H9 (cell line): Measurements from ENCODE around the gene CFAP97D2. TPM values are rescaled to one million over a fixed set of nuclear protein-coding genes. Genes with fewer than 3 reads are reported as not detected.

Source experiments
- DNase-seq: peaks from one replicate; pipeline ENCODE4 v3.0.0-alpha.2; 2017
- H2AFZ ChIP-seq: one replicate; pipeline ENCODE4 v1.6.1; 2013; ENCODE audit warnings: mild to moderate bottlenecking, low read length, control low read depth, moderate library complexity
- H2AK5ac ChIP-seq: 2 replicates; pipeline ENCODE4 v1.6.1; 2013; ENCODE audit warnings: low read length, control low read depth, mixed read lengths; ENCODE audit not compliant: insufficient read length
- H2BK120ac ChIP-seq: one replicate; pipeline ENCODE4 v1.6.1; 2013; ENCODE audit warnings: low read depth, mild to moderate bottlenecking, low read length, control low read depth, inconsistent platforms; ENCODE audit not compliant: poor library complexity, severe bottlenecking
- H2BK12ac ChIP-seq: 2 replicates; pipeline ENCODE4 v1.6.1; 2013; ENCODE audit warnings: low read length, control low read depth, mixed read lengths, low read depth; ENCODE audit not compliant: insufficient read length
- H2BK15ac ChIP-seq: 2 replicates; pipeline ENCODE4 v1.6.1; 2013; ENCODE audit warnings: low read depth, low read length, control low read depth
- H2BK20ac ChIP-seq: one replicate; pipeline ENCODE4 v1.6.1; 2013; ENCODE audit warnings: low read depth, mild to moderate bottlenecking, low read length, control low read depth, inconsistent platforms; ENCODE audit not compliant: poor library complexity, severe bottlenecking
- H2BK5ac ChIP-seq: 2 replicates; pipeline ENCODE4 v1.6.1; 2013; ENCODE audit warnings: low read length, control low read depth, mixed read lengths; ENCODE audit not compliant: insufficient read length
- H3K14ac ChIP-seq: 2 replicates; pipeline ENCODE4 v1.6.1; 2013; ENCODE audit warnings: low read length, control low read depth; ENCODE audit not compliant: insufficient read depth
- H3K18ac ChIP-seq: 2 replicates; pipeline ENCODE4 v1.6.1; 2013; ENCODE audit warnings: low read depth, mild to moderate bottlenecking, mixed read lengths, low read length, control low read depth; ENCODE audit not compliant: insufficient read length
- H3K23ac ChIP-seq: 2 replicates; pipeline ENCODE4 v1.6.1; 2013; ENCODE audit warnings: low read length, control low read depth, mixed read lengths, low read depth; ENCODE audit not compliant: insufficient read length
- H3K23me2 ChIP-seq: 2 replicates; pipeline ENCODE4 v1.6.1; 2013; ENCODE audit warnings: low read depth, mild to moderate bottlenecking, mixed read lengths, low read length, control low read depth; ENCODE audit not compliant: insufficient read length, poor library complexity, severe bottlenecking
- H3K27ac ChIP-seq: 2 replicates; pipeline ENCODE4 v1.5.1; 2013; ENCODE audit warnings: low read length, control low read depth, mixed read lengths, low read depth; ENCODE audit not compliant: insufficient read length
- H3K27me3 ChIP-seq: 2 replicates; pipeline ENCODE4 v1.6.1; 2013; ENCODE audit warnings: low read length, control low read depth, inconsistent platforms; ENCODE audit not compliant: insufficient read depth
- H3K4ac ChIP-seq: 2 replicates; pipeline ENCODE4 v1.6.1; 2013; ENCODE audit warnings: low read depth, mild to moderate bottlenecking, control low read depth, inconsistent platforms, low read length, moderate library complexity
- H3K4me1 ChIP-seq: 2 replicates; pipeline ENCODE4 v1.6.1; 2013; ENCODE audit warnings: low read length, control low read depth, inconsistent platforms; ENCODE audit not compliant: insufficient read depth
- H3K4me2 ChIP-seq: 2 replicates; pipeline ENCODE4 v1.6.1; 2013; ENCODE audit warnings: low read length, control low read depth, mixed read lengths; ENCODE audit not compliant: insufficient read length, insufficient read depth
- H3K56ac ChIP-seq: 2 replicates; pipeline ENCODE4 v1.6.1; 2013; ENCODE audit warnings: low read depth, mild to moderate bottlenecking, mixed read lengths, low read length, control low read depth; ENCODE audit not compliant: insufficient read length
- H3K79me1 ChIP-seq: 2 replicates; pipeline ENCODE4 v1.6.1; 2013; ENCODE audit warnings: low read depth, mild to moderate bottlenecking, moderate library complexity, low read length, control low read depth, inconsistent platforms; ENCODE audit not compliant: insufficient read depth, poor library complexity, severe bottlenecking
- H3K79me2 ChIP-seq: 2 replicates; pipeline ENCODE4 v1.6.1; 2013; ENCODE audit warnings: low read length, control low read depth, inconsistent platforms; ENCODE audit not compliant: insufficient read depth
- H3K9ac ChIP-seq: 2 replicates; pipeline ENCODE4 v1.6.1; 2013; ENCODE audit warnings: low read length, control low read depth, mixed read lengths; ENCODE audit not compliant: insufficient read length; ENCODE audit errors: extremely low read depth
- H3K9me3 ChIP-seq: one replicate; pipeline ENCODE4 v1.6.1; 2013; ENCODE audit warnings: low read depth, low read length, inconsistent platforms; ENCODE audit not compliant: control insufficient read depth
- H3T11ph ChIP-seq: one replicate; pipeline ENCODE4 v1.6.1; 2013; ENCODE audit warnings: mild to moderate bottlenecking, low read length, control low read depth, inconsistent platforms
- H4K20me1 ChIP-seq: one replicate; pipeline ENCODE4 v1.6.1; 2013; ENCODE audit not compliant: control insufficient read depth, insufficient read length, insufficient read depth
- H4K5ac ChIP-seq: 2 replicates; pipeline ENCODE4 v1.6.1; 2013; ENCODE audit warnings: low read depth, mild to moderate bottlenecking, mixed read lengths, low read length, control low read depth; ENCODE audit not compliant: insufficient read length
- H4K8ac ChIP-seq: replicated peaks from 2 replicates; pipeline ENCODE4 v1.6.1; 2013; ENCODE audit warnings: low read length, control low read depth, mixed read lengths, low read depth; ENCODE audit not compliant: insufficient read length
- H4K91ac ChIP-seq: 2 replicates; pipeline ENCODE4 v1.6.1; 2013; ENCODE audit warnings: low read depth, mild to moderate bottlenecking, moderate library complexity, mixed read lengths, low read length, control low read depth; ENCODE audit not compliant: insufficient read length
- H3K27ac Mint-ChIP-seq, 3 experiments: 2 replicates in 2 of 3; 3 replicates in 1 of 3; pipeline ENCODE4 v1.8.0; 2020 to 2021; ENCODE audit warnings: mixed read lengths in 3 of 3, mild to moderate bottlenecking in 1 of 3, moderate library complexity in 1 of 3
- H3K27me3 Mint-ChIP-seq: 2 replicates; pipeline ENCODE4 v1.8.0; 2021; ENCODE audit warnings: low read depth, mild to moderate bottlenecking, moderate library complexity, mixed read lengths
- H3K36me3 Mint-ChIP-seq, 3 experiments: 2 replicates in 2 of 3; 3 replicates in 1 of 3; pipeline ENCODE4 v1.8.0; 2020 to 2021; ENCODE audit warnings: low read depth in 3 of 3, mixed read lengths in 3 of 3; ENCODE audit not compliant: insufficient read depth in 1 of 3
- H3K4me1 Mint-ChIP-seq, 2 experiments: 2 replicates each; pipeline ENCODE4 v1.8.0; 2020; ENCODE audit warnings: mixed read lengths in 2 of 2
- H3K4me3 Mint-ChIP-seq, 2 experiments: 2 replicates in 1 of 2; 3 replicates in 1 of 2; pipeline ENCODE4 v1.8.0; 2020 to 2021; ENCODE audit warnings: mild to moderate bottlenecking in 2 of 2, mixed read lengths in 2 of 2, moderate library complexity in 1 of 2
- H3K9me3 Mint-ChIP-seq, 2 experiments: 2 replicates in 1 of 2; 3 replicates in 1 of 2; pipeline ENCODE4 v1.8.0; 2020; ENCODE audit warnings: mild to moderate bottlenecking in 2 of 2, mixed read lengths in 2 of 2, moderate library complexity in 1 of 2
- WGBS: extraction: QIAGEN DNeasy Blood & Tissue Kit; methylation state at CpG from one replicate; pipeline ENCODE4 v1.1.7; 2013; ENCODE audit warnings: missing lambda C conversion rate, low lambda C conversion rate, mixed read lengths; ENCODE audit not compliant: insufficient read length; ENCODE audit errors: extremely low coverage; 5-methylcytosine and 5-hydroxymethylcytosine counted together
- total RNA-seq: library from RNA; stranded (reverse); gene quantifications from 2 replicates; pipeline ENCODE4 v1.2.1, GENCODE V29; 2021
- TF ChIP-seq, protein P1 (sequence below): fragments of 200-600 bp; sonication (generic); conservative IDR thresholded peaks from 3 replicates; pipeline ENCODE4 v1.8.0; 2021; ENCODE audit warnings: antibody characterized with exemption, mild to moderate bottlenecking

CFAP97D2 gene
- total RNA-seq, 1 experiment from 2014 or later: not detected

DNA sequence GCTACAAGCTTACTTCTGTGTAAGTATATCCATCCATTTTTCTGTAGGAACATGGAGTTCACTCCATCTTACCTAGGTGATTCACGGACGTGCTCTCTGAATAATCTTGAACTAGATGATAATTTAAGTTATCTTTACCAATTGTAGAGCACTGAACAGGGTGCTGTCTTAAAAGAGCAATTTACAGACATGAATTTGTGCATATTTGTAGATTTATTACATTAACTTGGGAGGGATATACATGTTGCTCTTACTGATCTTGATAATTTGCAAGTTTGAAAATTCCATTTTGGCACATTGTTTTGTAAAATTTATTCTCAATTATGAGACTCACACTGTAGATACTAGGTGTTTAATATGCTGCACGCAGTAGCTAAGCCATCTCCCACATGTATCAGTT, 64.9 kb downstream of the CFAP97D2 start:
- H3K27me3 ChIP-seq: no peaks in the 10 kb centered on the region
- no peaks in the 10 kb centered on the region for H3K9me3 ChIP-seq
- H2BK12ac ChIP-seq: no peak overlapping the region
- H3K4me1 ChIP-seq: no peaks in the 10 kb centered on the region; the same call in 1 of the 2 replicates
- peaks cover 68 to 96% (median 93%) of the 10 kb centered on the region in 3 experiments for H3K36me3 Mint-ChIP-seq
- WGBS: no CpG with 5 or more reads among the region's 3 CpGs
- peaks cover 1% of the 10 kb centered on the region; the same call in 1 of the 2 replicates for H3K27me3 Mint-ChIP-seq
- H4K5ac ChIP-seq: no peak overlapping the region
- no peak overlapping the region for H3K27ac ChIP-seq
- H2AFZ ChIP-seq: no peak overlapping the region
- H3K27ac Mint-ChIP-seq: no peak overlapping the region
- TF ChIP-seq, protein P1, sequence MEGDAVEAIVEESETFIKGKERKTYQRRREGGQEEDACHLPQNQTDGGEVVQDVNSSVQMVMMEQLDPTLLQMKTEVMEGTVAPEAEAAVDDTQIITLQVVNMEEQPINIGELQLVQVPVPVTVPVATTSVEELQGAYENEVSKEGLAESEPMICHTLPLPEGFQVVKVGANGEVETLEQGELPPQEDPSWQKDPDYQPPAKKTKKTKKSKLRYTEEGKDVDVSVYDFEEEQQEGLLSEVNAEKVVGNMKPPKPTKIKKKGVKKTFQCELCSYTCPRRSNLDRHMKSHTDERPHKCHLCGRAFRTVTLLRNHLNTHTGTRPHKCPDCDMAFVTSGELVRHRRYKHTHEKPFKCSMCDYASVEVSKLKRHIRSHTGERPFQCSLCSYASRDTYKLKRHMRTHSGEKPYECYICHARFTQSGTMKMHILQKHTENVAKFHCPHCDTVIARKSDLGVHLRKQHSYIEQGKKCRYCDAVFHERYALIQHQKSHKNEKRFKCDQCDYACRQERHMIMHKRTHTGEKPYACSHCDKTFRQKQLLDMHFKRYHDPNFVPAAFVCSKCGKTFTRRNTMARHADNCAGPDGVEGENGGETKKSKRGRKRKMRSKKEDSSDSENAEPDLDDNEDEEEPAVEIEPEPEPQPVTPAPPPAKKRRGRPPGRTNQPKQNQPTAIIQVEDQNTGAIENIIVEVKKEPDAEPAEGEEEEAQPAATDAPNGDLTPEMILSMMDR: no peak
- H3K79me1 ChIP-seq: no peaks in the 10 kb centered on the region
- H3K9me3 Mint-ChIP-seq: no peaks in the 10 kb centered on the region; a peak in 1 of 5 replicates
- DNase-seq: no peak
- H2BK5ac ChIP-seq: no peak overlapping the region
- H3K79me2 ChIP-seq: no peaks in the 10 kb centered on the region
- no peak overlapping the region for H2BK20ac ChIP-seq
- no peak overlapping the region for H3K4me3 Mint-ChIP-seq
- no peak overlapping the region for H4K91ac ChIP-seq
- H3K23ac ChIP-seq: no peak overlapping the region
- H3K4me2 ChIP-seq: no peak overlapping the region
- H3K23me2 ChIP-seq: no peaks in the 10 kb centered on the region
- H3K4ac ChIP-seq: no peak overlapping the region
- H4K8ac ChIP-seq: no peak overlapping the region
- no peak overlapping the region for H3T11ph ChIP-seq
- H4K20me1 ChIP-seq: no peaks in the 10 kb centered on the region
- no peak overlapping the region for H2BK15ac ChIP-seq
- no peak overlapping the region for H3K18ac ChIP-seq
- no peak overlapping the region for H3K9ac ChIP-seq
- no peak overlapping the region for H3K56ac ChIP-seq
- H2AK5ac ChIP-seq: no peak overlapping the region
- no peak overlapping the region for H2BK120ac ChIP-seq
- H3K4me1 Mint-ChIP-seq: peaks cover 11 to 13% of the 10 kb centered on the region in 2 experiments
- no peak overlapping the region for H3K14ac ChIP-seq
